ENCODE results near the gene ZNF273.
"Not testable (repeated sequence)": the region's sequence is repeated elsewhere in the genome, so short reads cannot be mapped to it uniquely, and the experiment has no call there.

Gene ZNF273

GRCh38 chr7:64888901-64889685, 14.0 kb upstream of the ZNF273 start:
- DNase-seq (ENCODE audit: low read depth in 2 of 3, low spot score in 1 of 3): no peak

- DNase-seq (ENCODE audit: low read depth in 2 of 3, low spot score in 1 of 3): no peak
Observed at GRCh38 chr7:64889686-64890162, 13.3 kb upstream of the ZNF273 start.

GRCh38 chr7:64890273-64890672, 12.8 kb upstream of the ZNF273 start:
- not testable (repeated sequence) for DNase-seq (ENCODE audit: low read depth in 2 of 3, low spot score in 1 of 3)

GRCh38 chr7:64890761-64891362, 12.2 kb upstream of the ZNF273 start:
- DNase-seq (ENCODE audit: low read depth in 2 of 3, low spot score in 1 of 3): no peak

DNA sequence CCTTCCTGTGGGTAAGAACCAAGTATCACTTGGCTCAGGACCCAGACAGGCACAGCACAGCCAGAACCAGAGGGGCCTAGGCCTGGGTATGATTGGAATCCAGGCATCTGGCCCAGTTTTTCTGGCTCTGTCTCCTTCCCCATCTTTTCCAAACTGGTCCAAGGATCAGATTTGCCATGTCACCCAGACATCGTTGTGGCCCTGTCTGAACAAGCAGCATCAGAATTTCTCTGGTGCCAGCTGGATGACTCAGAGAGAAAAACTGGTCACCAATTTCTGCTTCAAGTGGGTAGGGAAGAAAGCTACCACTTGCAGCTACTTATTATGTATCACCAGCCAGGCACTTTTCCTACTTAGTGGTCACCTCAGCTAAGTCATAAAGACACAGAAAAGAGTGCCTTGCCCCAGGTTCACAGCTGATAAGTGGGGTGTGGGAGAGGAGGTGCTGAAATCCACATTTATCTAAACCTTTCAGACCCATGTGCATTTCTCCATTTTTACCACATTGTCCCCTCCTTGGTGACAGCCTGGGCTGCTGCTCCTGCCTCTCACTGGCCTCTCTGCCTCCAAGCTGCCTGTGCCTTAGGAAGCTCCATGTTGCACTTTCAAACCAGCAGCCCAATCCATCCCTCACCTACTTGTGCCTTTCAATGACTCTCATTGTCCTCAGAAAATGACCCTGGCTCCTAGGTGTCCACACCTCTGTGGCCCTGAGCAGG, 11.6 kb upstream of the ZNF273 start:
- DNase-seq (ENCODE audit: low read depth in 2 of 3, low spot score in 1 of 3): not testable (repeated sequence)

- DNase-seq (ENCODE audit: low read depth in 2 of 3, low spot score in 1 of 3): no peak
Observed at GRCh38 chr7:64892116-64892515, 11.0 kb upstream of the ZNF273 start.

DNA sequence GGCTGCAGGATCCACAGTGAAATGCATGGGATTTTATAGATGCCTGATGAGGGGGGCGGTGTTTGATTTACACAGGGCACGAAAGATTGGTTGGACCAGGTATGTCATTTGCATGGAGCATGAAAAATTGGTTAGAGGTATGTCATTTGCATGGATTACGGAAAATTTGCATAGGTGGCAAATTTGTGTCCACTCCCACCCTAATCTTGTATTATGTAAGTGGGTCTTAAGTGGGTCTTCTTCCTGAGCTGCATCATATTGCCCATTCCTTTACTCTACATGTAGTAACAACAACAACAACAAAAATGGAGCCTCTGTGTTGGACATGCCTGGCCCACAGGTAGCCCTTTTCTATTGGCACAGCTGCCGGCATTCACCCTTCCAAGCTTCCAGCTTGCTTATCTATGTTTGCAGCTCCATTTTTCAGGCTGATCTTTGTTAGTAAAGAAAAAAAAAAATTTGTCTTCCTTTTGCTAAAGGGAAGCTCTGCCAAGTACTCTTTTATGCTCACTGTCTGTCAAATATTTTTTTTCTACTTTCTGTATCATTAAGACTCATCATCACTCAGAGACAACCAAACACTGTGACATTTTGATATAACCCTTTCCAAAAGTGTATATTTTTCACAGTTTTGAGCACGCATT, 10.3 kb upstream of the ZNF273 start:
- DNase-seq (ENCODE audit: low read depth in 2 of 3, low spot score in 1 of 3): no peak

GRCh38 chr7:64893401-64893800, 9.7 kb upstream of the ZNF273 start:
- DNase-seq (ENCODE audit: low read depth in 2 of 3, low spot score in 1 of 3): no peak

- not testable (repeated sequence) for DNase-seq (ENCODE audit: low read depth in 2 of 3, low spot score in 1 of 3)
Observed at GRCh38 chr7:64902461-64902805, 640 bp upstream of the ZNF273 start.

DNA sequence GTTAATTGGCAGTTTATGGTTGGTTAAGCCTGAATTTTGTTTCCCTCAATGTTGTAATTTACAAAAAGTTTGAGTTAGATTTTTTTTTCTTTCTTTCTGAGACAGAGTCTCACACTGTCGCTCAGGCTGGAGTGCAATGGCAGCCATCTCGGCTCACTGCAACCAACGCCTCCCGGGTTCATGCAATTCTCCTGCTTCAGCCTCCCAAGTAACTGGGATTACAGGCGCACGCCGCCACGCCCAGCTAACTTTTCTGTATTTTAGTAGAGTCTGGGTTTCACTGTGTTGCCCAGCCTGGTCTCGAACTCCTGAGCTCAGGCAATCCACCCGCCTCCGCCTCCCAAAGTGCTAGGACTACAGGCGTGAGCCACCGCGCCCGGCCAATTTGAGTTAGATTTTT, 935 bp downstream of the ZNF273 start:
- no peak for DNase-seq (ENCODE audit: low read depth in 2 of 3, low spot score in 1 of 3)

- DNase-seq (ENCODE audit: low read depth in 2 of 3, low spot score in 1 of 3): no peak
Observed at GRCh38 chr7:64905133-64905532, 2.1 kb downstream of the ZNF273 start.

DNA sequence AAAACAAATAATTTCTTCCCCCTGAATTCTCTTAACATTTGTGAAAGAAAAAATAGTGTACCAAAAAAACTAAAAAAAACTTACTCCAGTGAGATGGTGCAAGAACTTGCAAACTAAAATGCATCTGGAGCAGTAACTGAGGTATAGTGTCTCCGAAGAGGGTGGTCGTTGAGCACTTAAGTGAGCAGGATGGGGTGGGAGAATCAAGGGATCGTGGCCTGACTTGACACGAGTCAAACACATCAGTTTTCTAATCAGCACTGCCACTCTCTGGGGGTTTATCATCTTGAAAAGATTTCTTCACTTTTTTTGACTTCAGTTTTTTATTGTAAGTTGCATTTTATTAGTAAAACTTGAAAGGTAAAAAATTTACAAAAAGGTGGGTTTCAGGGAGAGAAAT, 2.5 kb downstream of the ZNF273 start:
- DNase-seq (ENCODE audit: low read depth in 2 of 3, low spot score in 1 of 3): no peak

DNA sequence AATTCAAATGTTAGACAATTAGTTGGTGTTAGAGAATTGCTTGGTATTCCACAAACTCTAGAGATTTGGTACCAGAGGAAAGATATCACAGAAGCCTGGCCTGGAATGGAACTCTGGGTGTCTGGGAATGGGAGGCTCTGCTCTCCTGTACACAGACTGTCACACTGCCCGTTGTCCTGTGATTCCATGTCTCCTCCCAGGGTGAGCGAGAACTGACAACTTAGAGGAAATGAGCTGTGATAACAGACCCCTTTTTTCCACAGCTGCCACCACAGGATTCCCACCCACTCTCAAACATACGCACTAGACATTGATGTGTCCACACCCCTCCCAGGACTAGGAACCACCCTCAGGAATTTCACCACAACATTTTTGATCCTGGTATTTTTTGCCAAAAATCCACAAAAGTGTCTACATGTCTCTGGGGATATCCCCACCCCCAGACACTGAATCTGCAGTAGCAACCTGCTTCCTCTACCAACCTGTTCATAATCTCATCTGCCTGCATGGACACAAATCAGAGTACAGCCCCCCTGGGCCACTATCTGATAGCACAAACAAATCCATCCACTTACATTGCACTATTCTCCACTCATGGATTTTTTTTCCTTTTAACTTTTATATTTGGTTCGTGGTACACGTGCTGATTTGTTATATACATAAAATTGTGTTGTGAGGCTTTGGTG, 4.7 kb downstream of the ZNF273 start:
- DNase-seq (ENCODE audit: low read depth in 2 of 3, low spot score in 1 of 3): no peak

- DNase-seq (ENCODE audit: low read depth in 2 of 3, low spot score in 1 of 3): no peak
Observed at GRCh38 chr7:64908358-64908757, 5.3 kb downstream of the ZNF273 start.

DNA sequence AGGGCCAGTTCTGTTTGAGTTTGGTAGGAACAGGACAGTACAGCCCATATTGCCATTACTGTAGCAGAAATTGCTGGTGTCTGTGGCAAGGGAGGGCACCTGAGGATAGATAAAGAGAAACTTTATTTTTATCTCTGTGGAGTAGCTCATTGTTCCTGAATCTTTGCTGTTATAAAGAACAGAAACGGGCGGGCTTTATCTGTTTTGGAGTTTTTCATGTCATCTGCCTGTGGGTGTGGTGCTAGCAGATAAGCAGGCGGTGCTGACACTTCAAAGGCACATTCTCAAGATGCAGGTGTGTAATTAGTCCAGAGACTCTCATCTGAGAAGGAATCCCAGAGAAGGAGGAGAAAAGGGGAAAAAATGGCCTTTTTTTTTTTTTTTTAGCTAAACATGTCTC, 11.5 kb downstream of the ZNF273 start:
- DNase-seq (ENCODE audit: low read depth in 2 of 3, low spot score in 1 of 3): no peak

- DNase-seq (ENCODE audit: low read depth in 2 of 3, low spot score in 1 of 3): not testable (repeated sequence)
Observed at GRCh38 chr7:64915301-64915700, 12.2 kb downstream of the ZNF273 start.

GRCh38 chr7:64928252-64929187, 25.4 kb downstream of the ZNF273 start:
- DNase-seq (ENCODE audit: low read depth in 2 of 3, low spot score in 1 of 3): not testable (repeated sequence)

GRCh38 chr7:64934478-64934877, 31.4 kb downstream of the ZNF273 start:
- no peak for DNase-seq (ENCODE audit: low read depth in 2 of 3, low spot score in 1 of 3)

DNA sequence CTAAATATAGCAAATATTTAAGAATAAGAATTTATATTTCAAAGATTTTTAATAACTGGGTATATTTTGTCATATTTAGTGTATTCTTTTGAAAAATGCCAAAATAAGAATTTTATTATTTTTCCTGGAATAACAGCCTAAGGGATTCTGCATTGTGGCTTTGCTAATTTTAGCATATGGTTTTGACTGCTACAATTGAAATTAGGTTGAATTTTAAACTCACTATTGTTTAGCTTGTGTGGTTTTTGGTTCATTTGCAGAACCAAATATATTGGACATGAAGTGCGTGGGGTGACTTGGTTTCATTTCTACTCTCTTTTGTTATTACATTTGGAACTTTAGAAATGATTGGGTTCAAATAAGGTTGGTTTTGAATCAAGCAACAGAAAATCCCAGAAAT, 35.5 kb downstream of the ZNF273 start:
- DNase-seq (ENCODE audit: low read depth in 2 of 3, low spot score in 1 of 3): no peak

- not testable (repeated sequence) for DNase-seq (ENCODE audit: low read depth in 2 of 3, low spot score in 1 of 3)
Observed at GRCh38 chr7:64940021-64940420, 36.9 kb downstream of the ZNF273 start.
